Stimulated activated CD4-positive, alpha-beta T cell treated with anti-CD3 and anti-CD28 coated beads, TNF-alpha, amount 100 ng/mL, for 48 hours (primary cell): ENCODE data around the gene NSUN2.
A peak's percentile ranks its signal among the peaks of the same experiment; 100 is the strongest.
"Not testable (repeated sequence)": the region's sequence is repeated elsewhere in the genome, so short reads cannot be mapped to it uniquely, and the experiment has no call there.

ENCODE experiments used
- DNase-seq, 3 donors: peaks; one replicate each; pipeline ENCODE4 v3.0.0-alpha.2; 2020; ENCODE audit warnings: low read depth in 3 of 3

NSUN2 gene

GRCh38 chr5:6583049-6583880 lies 49.6 kb downstream of the NSUN2 start:
- peak in 1 of 3 donors; percentile 8 for DNase-seq

GRCh38 chr5:6582507-6583048 lies 50.3 kb downstream of the NSUN2 start:
- DNase-seq: no peak

GRCh38 chr5:6581559-6582426 lies 51.1 kb downstream of the NSUN2 start:
- no peak for DNase-seq

- no peak for DNase-seq
Measured at GRCh38 chr5:6581090-6581489, 51.8 kb downstream of the NSUN2 start.

GRCh38 chr5:6579535-6579934 lies 53.3 kb downstream of the NSUN2 start:
- DNase-seq: no peak

- DNase-seq: no peak
Measured at GRCh38 chr5:6578676-6579343, 54.0 kb downstream of the NSUN2 start.

- no peak for DNase-seq
Measured at GRCh38 chr5:6576861-6577501, 55.9 kb downstream of the NSUN2 start.

GRCh38 chr5:6574537-6575245 lies 58.2 kb downstream of the NSUN2 start:
- no peak for DNase-seq

GRCh38 chr5:6574111-6574510 lies 58.7 kb downstream of the NSUN2 start:
- no peak for DNase-seq

GRCh38 chr5:6573651-6574101 lies 59.2 kb downstream of the NSUN2 start:
- DNase-seq: no peak

GRCh38 chr5:6572825-6573380 lies 59.9 kb downstream of the NSUN2 start:
- no peak for DNase-seq

- no peak for DNase-seq
Measured at GRCh38 chr5:6572086-6572824, 60.6 kb downstream of the NSUN2 start.

GRCh38 chr5:6571607-6572006 lies 61.2 kb downstream of the NSUN2 start:
- not testable (repeated sequence) for DNase-seq

- DNase-seq: no peak
Measured at GRCh38 chr5:6570530-6570929, 62.3 kb downstream of the NSUN2 start.

GRCh38 chr5:6568889-6569288 lies 64.0 kb downstream of the NSUN2 start:
- no peak for DNase-seq

- DNase-seq: no peak
Measured at GRCh38 chr5:6568383-6568782, 64.5 kb downstream of the NSUN2 start.

- no peak for DNase-seq
Measured at GRCh38 chr5:6567835-6568234, 65.0 kb downstream of the NSUN2 start.

GRCh38 chr5:6567068-6567467 lies 65.8 kb downstream of the NSUN2 start:
- no peak for DNase-seq

GRCh38 chr5:6565492-6565891 lies 67.4 kb downstream of the NSUN2 start:
- no peak for DNase-seq
